ENCODE measurements around the gene GAA. TPM values are rescaled to one million over a fixed set of nuclear protein-coding genes. Genes with fewer than 3 reads are reported as not detected.
A peak's percentile ranks its signal among the peaks of the same experiment; 100 is the strongest.

Gene GAA
- total RNA-seq, 2 donors from 2014 or later: 16.7 to 23.8 TPM

DNA sequence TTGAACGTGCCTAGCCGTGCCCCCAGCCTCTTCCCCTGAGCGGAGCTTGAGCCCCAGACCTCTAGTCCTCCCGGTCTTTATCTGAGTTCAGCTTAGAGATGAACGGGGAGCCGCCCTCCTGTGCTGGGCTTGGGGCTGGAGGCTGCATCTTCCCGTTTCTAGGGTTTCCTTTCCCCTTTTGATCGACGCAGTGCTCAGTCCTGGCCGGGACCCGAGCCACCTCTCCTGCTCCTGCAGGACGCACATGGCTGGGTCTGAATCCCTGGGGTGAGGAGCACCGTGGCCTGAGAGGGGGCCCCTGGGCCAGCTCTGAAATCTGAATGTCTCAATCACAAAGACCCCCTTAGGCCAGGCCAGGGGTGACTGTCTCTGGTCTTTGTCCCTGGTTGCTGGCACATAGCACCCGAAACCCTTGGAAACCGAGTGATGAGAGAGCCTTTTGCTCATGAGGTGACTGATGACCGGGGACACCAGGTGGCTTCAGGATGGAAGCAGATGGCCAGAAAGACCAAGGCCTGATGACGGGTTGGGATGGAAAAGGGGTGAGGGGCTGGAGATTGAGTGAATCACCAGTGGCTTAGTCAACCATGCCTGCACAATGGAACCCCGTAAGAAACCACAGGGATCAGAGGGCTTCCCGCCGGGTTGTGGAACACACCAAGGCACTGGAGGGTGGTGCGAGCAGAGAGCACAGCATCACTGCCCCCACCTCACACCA lies 724 bp downstream of the GAA start:
- ATAC-seq (peak; percentile 29), DNase-seq (no peak)
- H3K27me3 Mint-ChIP-seq: no peaks in the 10 kb centered on the region
- H3K4me3 Mint-ChIP-seq: peak overlapping the region; percentile 88
- no peaks in the 10 kb centered on the region for H3K36me3 Mint-ChIP-seq (ENCODE audit: low read depth)
- H3K4me1 Mint-ChIP-seq: peaks cover 17% of the 10 kb centered on the region
- H3K9me3 ChIP-seq (ENCODE audit: control insufficient read depth, low read length, poor library complexity, severe bottlenecking): no peaks in the 10 kb centered on the region
- H3K27ac Mint-ChIP-seq: peak overlapping the region; percentile 83

DNA sequence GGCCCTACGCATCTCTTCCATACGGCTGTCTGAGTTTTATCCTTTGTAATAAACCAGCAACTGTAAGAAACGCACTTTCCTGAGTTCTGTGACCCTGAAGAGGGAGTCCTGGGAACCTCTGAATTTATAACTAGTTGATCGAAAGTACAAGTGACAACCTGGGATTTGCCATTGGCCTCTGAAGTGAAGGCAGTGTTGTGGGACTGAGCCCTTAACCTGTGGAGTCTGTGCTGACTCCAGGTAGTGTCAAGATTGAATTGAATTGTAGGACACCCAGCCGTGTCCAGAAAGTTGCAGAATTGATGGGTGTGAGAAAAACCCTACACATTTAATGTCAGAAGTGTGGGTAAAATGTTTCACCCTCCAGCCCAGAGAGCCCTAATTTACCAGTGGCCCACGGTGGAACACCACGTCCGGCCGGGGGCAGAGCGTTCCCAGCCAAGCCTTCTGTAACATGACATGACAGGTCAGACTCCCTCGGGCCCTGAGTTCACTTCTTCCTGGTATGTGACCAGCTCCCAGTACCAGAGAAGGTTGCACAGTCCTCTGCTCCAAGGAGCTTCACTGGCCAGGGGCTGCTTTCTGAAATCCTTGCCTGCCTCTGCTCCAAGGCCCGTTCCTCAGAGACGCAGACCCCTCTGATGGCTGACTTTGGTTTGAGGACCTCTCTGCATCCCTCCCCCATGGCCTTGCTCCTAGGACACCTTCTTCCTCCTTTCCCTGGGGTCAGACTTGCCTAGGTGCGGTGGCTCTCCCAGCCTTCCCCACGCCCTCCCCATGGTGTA lies 1.5 kb downstream of the GAA start:
- H3K36me3 Mint-ChIP-seq (ENCODE audit: low read depth): no peaks in the 10 kb centered on the region
- H3K4me1 Mint-ChIP-seq: peaks cover 17% of the 10 kb centered on the region
- DNase-seq (no peak), ATAC-seq (no peak)
- H3K4me3 Mint-ChIP-seq: peak overlapping the region; percentile 88
- H3K27ac Mint-ChIP-seq: no peak overlapping the region
- no peaks in the 10 kb centered on the region for H3K9me3 ChIP-seq (ENCODE audit: control insufficient read depth, low read length, poor library complexity, severe bottlenecking)
- H3K27me3 Mint-ChIP-seq: no peaks in the 10 kb centered on the region

DNA sequence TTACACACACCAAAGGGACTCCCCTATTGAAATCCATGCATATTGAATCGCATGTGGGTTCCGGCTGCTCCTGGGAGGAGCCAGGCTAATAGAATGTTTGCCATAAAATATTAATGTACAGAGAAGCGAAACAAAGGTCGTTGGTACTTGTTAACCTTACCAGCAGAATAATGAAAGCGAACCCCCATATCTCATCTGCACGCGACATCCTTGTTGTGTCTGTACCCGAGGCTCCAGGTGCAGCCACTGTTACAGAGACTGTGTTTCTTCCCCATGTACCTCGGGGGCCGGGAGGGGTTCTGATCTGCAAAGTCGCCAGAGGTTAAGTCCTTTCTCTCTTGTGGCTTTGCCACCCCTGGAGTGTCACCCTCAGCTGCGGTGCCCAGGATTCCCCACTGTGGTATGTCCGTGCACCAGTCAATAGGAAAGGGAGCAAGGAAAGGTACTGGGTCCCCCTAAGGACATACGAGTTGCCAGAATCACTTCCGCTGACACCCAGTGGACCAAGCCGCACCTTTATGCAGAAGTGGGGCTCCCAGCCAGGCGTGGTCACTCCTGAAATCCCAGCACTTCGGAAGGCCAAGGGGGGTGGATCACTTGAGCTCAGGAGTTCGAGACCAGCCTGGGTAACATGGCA lies 2.2 kb downstream of the GAA start:
- DNase-seq: no peak
- H3K9me3 ChIP-seq (ENCODE audit: control insufficient read depth, low read length, poor library complexity, severe bottlenecking): no peaks in the 10 kb centered on the region
- H3K27ac Mint-ChIP-seq: no peak overlapping the region
- peaks cover 17% of the 10 kb centered on the region for H3K4me1 Mint-ChIP-seq
- ATAC-seq: no peak
- H3K4me3 Mint-ChIP-seq: peak overlapping the region; percentile 88
- no peaks in the 10 kb centered on the region for H3K27me3 Mint-ChIP-seq
- H3K36me3 Mint-ChIP-seq (ENCODE audit: low read depth): no peaks in the 10 kb centered on the region

DNA sequence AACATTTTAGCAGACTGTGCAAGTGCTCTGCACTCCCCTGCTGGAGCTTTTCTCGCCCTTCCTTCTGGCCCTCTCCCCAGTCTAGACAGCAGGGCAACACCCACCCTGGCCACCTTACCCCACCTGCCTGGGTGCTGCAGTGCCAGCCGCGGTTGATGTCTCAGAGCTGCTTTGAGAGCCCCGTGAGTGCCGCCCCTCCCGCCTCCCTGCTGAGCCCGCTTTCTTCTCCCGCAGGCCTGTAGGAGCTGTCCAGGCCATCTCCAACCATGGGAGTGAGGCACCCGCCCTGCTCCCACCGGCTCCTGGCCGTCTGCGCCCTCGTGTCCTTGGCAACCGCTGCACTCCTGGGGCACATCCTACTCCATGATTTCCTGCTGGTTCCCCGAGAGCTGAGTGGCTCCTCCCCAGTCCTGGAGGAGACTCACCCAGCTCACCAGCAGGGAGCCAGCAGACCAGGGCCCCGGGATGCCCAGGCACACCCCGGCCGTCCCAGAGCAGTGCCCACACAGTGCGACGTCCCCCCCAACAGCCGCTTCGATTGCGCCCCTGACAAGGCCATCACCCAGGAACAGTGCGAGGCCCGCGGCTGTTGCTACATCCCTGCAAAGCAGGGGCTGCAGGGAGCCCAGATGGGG lies 3.1 kb downstream of the GAA start:
- H3K9me3 ChIP-seq (ENCODE audit: control insufficient read depth, low read length, poor library complexity, severe bottlenecking): no peaks in the 10 kb centered on the region
- Mint-ChIP-seq H3K4me3 (no peak overlapping the region), H3K4me1 (peaks cover 17% of the 10 kb centered on the region), H3K27ac (no peak overlapping the region), H3K27me3 (no peaks in the 10 kb centered on the region), H3K36me3 (ENCODE audit: low read depth) (no peaks in the 10 kb centered on the region)
- DNase-seq: no peak
- ATAC-seq: no peak

DNA sequence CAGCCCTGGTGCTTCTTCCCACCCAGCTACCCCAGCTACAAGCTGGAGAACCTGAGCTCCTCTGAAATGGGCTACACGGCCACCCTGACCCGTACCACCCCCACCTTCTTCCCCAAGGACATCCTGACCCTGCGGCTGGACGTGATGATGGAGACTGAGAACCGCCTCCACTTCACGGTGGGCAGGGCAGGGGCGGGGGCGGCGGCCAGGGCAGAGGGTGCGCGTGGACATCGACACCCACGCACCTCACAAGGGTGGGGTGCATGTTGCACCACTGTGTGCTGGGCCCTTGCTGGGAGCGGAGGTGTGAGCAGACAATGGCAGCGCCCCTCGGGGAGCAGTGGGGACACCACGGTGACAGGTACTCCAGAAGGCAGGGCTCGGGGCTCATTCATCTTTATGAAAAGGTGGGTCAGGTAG lies 3.6 kb downstream of the GAA start:
- H3K9me3 ChIP-seq (ENCODE audit: control insufficient read depth, low read length, poor library complexity, severe bottlenecking): no peaks in the 10 kb centered on the region
- Mint-ChIP-seq H3K4me1 (peaks cover 17% of the 10 kb centered on the region), H3K27ac (no peak overlapping the region), H3K27me3 (no peaks in the 10 kb centered on the region), H3K36me3 (ENCODE audit: low read depth) (no peaks in the 10 kb centered on the region), H3K4me3 (no peak overlapping the region)
- DNase-seq: no peak
- no peak for ATAC-seq

DNA sequence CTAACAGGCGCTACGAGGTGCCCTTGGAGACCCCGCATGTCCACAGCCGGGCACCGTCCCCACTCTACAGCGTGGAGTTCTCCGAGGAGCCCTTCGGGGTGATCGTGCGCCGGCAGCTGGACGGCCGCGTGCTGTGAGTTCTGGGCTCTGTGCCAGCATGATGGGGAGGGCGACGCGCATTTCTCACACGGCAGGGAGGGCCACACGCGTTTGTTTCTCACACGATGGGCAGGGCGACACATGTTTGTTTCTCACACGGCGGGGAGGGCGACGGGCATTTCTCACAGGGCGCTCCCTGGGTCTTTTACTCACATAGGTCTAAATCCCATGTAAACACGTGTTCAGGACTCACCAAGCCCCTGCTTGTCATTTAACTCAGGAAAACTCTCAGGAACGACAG lies 4.4 kb downstream of the GAA start:
- H3K9me3 ChIP-seq (ENCODE audit: control insufficient read depth, low read length, poor library complexity, severe bottlenecking): no peaks in the 10 kb centered on the region
- DNase-seq: no peak
- Mint-ChIP-seq H3K27me3 (no peaks in the 10 kb centered on the region), H3K27ac (no peak overlapping the region), H3K4me1 (peaks cover 12% of the 10 kb centered on the region), H3K4me3 (no peak overlapping the region), H3K36me3 (ENCODE audit: low read depth) (no peaks in the 10 kb centered on the region)
- no peak for ATAC-seq

DNA sequence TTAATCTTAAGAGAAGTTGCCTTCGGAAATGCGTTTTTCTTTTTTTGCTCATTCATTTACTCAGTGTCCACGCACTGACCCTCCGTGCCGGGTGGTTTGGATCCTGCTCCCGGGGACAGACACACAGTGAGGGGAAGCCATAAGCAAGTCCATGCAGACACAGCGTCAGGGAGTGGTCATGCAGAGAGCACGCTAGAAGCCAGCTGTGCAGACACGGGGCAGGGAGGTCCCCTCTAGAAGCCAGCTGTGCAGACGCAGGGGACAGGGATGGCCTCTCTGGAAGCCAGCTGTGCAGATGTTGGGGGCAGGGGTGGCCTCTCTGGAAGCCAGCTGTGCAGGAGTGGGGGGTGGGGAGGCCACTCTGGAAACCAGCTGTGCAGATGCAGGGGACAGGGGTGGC lies 4.8 kb downstream of the GAA start:
- ATAC-seq (no peak), DNase-seq (no peak)
- H3K27ac Mint-ChIP-seq: no peak overlapping the region
- H3K27me3 Mint-ChIP-seq: no peaks in the 10 kb centered on the region
- H3K4me1 Mint-ChIP-seq: peaks cover 9% of the 10 kb centered on the region
- H3K4me3 Mint-ChIP-seq: no peak overlapping the region
- H3K36me3 Mint-ChIP-seq (ENCODE audit: low read depth): no peaks in the 10 kb centered on the region
- H3K9me3 ChIP-seq (ENCODE audit: control insufficient read depth, low read length, poor library complexity, severe bottlenecking): no peaks in the 10 kb centered on the region

DNA sequence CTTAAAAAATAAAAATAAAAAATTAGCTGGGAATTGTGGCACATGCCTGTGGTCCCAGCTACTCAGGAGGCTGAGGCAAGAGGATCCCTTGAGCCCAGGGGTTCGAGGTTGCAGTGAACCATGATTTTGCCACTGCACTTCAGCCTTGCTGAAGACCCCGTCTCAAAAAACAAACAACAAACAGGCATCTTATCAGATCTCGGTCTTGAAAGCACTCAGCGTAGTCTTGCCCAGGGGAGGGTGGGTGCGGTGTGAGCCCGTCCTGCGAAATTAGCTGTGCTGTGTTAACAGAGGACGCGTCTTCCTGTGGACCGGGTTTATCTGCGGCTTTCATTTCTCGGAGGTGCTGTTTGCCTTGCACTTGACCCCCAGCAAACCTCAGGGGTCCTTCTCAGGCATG lies 5.4 kb downstream of the GAA start:
- ATAC-seq (no peak), DNase-seq (no peak)
- Mint-ChIP-seq H3K4me3 (no peak overlapping the region), H3K27me3 (no peaks in the 10 kb centered on the region), H3K36me3 (ENCODE audit: low read depth) (no peaks in the 10 kb centered on the region), H3K27ac (no peak overlapping the region), H3K4me1 (peaks cover 8% of the 10 kb centered on the region)
- no peaks in the 10 kb centered on the region for H3K9me3 ChIP-seq (ENCODE audit: control insufficient read depth, low read length, poor library complexity, severe bottlenecking)

DNA sequence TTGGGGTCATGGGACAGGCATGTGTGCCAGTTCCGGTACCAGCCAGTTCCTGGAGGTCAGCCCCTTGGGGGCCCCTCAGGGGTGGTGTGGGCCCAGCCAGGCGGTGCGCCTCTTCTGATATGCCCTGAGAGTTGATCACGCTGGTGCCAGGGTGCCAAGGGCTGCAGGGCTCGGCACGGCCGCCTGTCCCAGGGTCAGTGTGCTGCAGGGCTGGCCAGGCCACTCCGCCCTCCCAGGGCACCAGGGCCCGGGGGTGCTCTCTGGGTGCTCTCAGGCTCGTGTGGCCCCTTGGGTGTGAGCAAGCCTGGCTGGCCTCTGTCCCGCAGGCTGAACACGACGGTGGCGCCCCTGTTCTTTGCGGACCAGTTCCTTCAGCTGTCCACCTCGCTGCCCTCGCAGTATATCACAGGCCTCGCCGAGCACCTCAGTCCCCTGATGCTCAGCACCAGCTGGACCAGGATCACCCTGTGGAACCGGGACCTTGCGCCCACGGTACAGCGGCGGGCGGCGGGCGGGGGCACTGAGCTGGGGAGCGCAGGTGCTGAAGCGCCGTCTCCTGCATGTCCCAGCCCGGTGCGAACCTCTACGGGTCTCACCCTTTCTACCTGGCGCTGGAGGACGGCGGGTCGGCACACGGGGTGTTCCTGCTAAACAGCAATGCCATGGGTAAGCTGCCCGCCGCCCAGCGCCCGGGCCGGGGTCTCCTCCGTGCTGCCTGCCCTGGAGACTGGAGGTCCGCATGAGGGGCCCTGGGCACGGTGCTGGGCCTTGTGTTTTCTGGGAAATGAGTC lies 6.0 kb downstream of the GAA start:
- H3K27me3 Mint-ChIP-seq: no peaks in the 10 kb centered on the region
- no peak overlapping the region for H3K27ac Mint-ChIP-seq
- no peaks in the 10 kb centered on the region for H3K9me3 ChIP-seq (ENCODE audit: control insufficient read depth, low read length, poor library complexity, severe bottlenecking)
- DNase-seq (no peak), ATAC-seq (no peak)
- H3K36me3 Mint-ChIP-seq (ENCODE audit: low read depth): no peaks in the 10 kb centered on the region
- H3K4me1 Mint-ChIP-seq: peaks cover 3% of the 10 kb centered on the region
- H3K4me3 Mint-ChIP-seq: no peak overlapping the region

DNA sequence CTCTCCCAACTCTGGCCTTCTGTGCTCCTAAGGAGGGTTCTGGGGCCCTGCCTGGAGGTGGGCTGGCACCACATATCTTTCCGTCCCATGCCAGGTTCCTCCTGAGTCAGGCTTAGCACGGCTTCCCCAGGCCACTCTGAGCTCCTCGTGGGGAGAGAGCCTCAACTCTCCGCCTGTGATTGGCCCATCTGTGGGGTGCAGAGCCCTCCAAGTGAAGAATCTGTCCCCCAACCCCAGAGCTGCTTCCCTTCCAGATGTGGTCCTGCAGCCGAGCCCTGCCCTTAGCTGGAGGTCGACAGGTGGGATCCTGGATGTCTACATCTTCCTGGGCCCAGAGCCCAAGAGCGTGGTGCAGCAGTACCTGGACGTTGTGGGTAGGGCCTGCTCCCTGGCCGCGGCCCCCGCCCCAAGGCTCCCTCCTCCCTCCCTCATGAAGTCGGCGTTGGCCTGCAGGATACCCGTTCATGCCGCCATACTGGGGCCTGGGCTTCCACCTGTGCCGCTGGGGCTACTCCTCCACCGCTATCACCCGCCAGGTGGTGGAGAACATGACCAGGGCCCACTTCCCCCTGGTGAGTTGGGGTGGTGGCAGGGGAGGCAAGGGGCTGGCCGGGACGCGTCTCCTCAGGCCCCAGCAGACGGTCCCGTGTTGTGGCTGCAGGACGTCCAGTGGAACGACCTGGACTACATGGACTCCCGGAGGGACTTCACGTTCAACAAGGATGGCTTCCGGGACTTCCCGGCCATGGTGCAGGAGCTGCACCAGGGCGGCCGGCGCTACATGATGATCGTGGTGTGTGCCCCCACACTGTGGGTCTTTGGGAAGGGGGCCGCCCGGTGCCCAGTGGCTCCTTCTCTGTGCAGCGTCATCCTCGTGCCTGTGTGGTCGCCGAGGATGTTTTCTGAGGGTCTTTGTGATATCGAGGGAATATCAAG lies 6.9 kb downstream of the GAA start:
- Mint-ChIP-seq H3K4me3 (no peak overlapping the region), H3K27me3 (no peaks in the 10 kb centered on the region), H3K4me1 (peaks cover 2% of the 10 kb centered on the region), H3K36me3 (ENCODE audit: low read depth) (no peaks in the 10 kb centered on the region), H3K27ac (no peak overlapping the region)
- DNase-seq (peak in 1 of 3 donors; percentile 2), ATAC-seq (no peak)
- no peaks in the 10 kb centered on the region for H3K9me3 ChIP-seq (ENCODE audit: control insufficient read depth, low read length, poor library complexity, severe bottlenecking)

DNA sequence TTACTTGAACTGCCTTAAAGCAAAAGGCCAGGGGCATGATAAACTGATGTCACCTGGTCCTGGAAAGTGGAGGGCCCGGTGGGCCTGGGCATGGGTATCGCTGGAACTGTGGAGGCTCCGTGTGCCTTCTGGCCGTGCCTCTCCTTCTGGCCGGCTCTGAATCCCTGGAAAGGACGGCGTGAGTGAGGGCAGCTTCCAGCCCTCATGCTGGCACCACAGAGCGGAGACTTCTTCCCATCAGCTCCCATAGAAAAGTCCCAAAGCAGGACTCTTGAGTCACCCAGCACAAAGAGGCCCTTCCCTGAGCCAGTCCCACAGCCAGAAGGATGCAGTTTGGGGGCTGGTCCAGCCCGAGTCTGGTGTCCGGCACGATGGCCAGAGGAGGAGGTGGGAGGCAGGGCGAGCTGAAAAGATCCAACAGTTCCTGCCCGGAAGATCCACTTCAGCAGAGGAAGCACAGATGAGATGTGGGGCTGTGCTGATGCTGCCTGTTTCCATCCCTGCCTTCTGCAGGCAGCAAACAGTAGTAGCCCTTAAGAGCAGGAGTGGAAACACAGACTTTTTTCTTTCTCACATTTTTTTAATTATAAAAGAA lies 7.8 kb downstream of the GAA start:
- no peaks in the 10 kb centered on the region for H3K4me1 Mint-ChIP-seq
- H3K9me3 ChIP-seq (ENCODE audit: control insufficient read depth, low read length, poor library complexity, severe bottlenecking): no peaks in the 10 kb centered on the region
- ATAC-seq (no peak), DNase-seq (peak in 1 of 3 donors; percentile 1)
- H3K27me3 Mint-ChIP-seq: no peaks in the 10 kb centered on the region
- no peaks in the 10 kb centered on the region for H3K36me3 Mint-ChIP-seq (ENCODE audit: low read depth)
- no peak overlapping the region for H3K27ac Mint-ChIP-seq
- H3K4me3 Mint-ChIP-seq: no peak overlapping the region
